Peyer's patch (tissue), 4 donors: Measurements from ENCODE around the gene ZBTB42. TPM values are rescaled to one million over a fixed set of nuclear protein-coding genes. Genes with fewer than 3 reads are reported as not detected.

Experiments
- DNase-seq, 3 donors: peaks; one replicate each; pipeline ENCODE4 v3.0.0-alpha.2; 2017 to 2019
- H3K27ac ChIP-seq, 4 donors: fragments of 200-600 bp; sonication (generic); one replicate each; pipeline ENCODE4 v1.5.1; 2016 to 2019
- H3K27me3 ChIP-seq, 2 donors: fragments of 200-600 bp; sonication (generic); one replicate each; pipeline ENCODE4 v1.5.1; 2019
- H3K36me3 ChIP-seq, 3 donors: fragments of 200-600 bp; sonication (generic); one replicate each; pipeline ENCODE4 v1.5.1; 2016 to 2019
- H3K4me1 ChIP-seq, 4 donors: fragments of 200-600 bp; sonication (generic); one replicate each; pipeline ENCODE4 v1.5.1; 2016 to 2019
- H3K4me3 ChIP-seq, 4 donors: fragments of 200-600 bp; sonication (generic); 1 replicate in 3 of 4; 2 replicates in 1 of 4; pipeline ENCODE4 v1.5.1; 2016 to 2019; ENCODE audit warnings: mild to moderate bottlenecking in 1 of 4
- H3K9me3 ChIP-seq, 4 donors: fragments of 200-600 bp; sonication (generic); one replicate each; pipeline ENCODE4 v1.5.1; 2016 to 2019; ENCODE audit warnings: mild to moderate bottlenecking in 1 of 4
- POLR2A ChIP-seq, 2 donors: fragments of 450-650 bp; IDR thresholded peaks; one replicate each; pipeline ENCODE4 v1.5.1; 2017; ENCODE audit warnings: antibody characterized with exemption in 2 of 2, mild to moderate bottlenecking in 2 of 2, moderate library complexity in 2 of 2
- total RNA-seq, 4 donors: library from RNA; depleted of rRNA; stranded (reverse); fragments of >200 nt; gene quantifications; one replicate each; pipeline ENCODE4 v1.1.0, GENCODE V29; 2016
- TF ChIP-seq, protein P1 (sequence below), 6 experiments: fragments of 450-650 bp in 4 of 6; fragments of 200-600 bp in 2 of 6; sonication (generic) in 1 of 6; IDR thresholded peaks; one replicate each; pipeline ENCODE4 v1.5.1; 2017 to 2019; ENCODE audit warnings: antibody characterized with exemption in 6 of 6, mild to moderate bottlenecking in 3 of 6, moderate library complexity in 1 of 6

ZBTB42 gene
- total RNA-seq, 4 donors from 2014 or later = 2.5 to 14.7 (median 10.9) TPM

DNA sequence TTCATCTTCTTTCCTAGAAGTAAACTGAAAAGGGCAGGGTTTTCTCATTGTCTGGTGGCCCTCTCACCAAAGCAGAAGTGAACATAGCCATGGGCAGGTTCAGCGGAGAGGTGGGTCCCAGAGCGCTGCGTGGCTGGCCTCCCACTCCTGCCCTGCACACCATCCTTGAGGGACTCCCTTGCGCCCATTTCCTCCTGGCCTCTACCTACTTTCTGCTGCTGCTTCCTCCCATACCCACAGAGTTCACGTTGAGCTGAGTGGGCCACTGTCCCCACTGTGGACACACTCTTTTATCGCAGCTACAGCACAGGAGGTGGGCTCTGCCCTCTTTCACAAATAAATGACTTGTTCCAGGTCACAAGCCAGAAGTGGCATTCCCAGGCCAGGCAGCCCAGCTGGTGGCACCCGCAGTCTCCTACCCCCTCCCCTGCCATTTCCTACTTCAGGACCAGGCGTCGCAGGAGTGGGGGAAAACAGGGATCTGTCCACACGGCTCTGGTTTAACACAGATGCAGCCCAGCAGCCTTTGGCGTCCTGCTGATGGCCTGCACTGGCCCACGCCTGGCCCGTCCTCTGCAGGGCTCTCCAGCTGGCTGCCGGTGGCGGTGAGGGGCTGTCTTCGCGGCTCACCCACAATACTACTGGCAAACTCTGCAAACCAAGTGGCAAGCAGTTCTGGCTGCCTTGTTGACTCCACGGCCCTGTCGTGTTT lies 43.1 kb upstream of the ZBTB42 start:
- Histone ChIP-seq H3K36me3 (peaks cover 0 to 67% (median 0%) of the 10 kb centered on the region in 3 donors), H3K4me3 (no peak overlapping the region)
- TF ChIP-seq POLR2A (IDR thresholded peaks at IDR 0.05) = no peak
- TF ChIP-seq, protein P1, sequence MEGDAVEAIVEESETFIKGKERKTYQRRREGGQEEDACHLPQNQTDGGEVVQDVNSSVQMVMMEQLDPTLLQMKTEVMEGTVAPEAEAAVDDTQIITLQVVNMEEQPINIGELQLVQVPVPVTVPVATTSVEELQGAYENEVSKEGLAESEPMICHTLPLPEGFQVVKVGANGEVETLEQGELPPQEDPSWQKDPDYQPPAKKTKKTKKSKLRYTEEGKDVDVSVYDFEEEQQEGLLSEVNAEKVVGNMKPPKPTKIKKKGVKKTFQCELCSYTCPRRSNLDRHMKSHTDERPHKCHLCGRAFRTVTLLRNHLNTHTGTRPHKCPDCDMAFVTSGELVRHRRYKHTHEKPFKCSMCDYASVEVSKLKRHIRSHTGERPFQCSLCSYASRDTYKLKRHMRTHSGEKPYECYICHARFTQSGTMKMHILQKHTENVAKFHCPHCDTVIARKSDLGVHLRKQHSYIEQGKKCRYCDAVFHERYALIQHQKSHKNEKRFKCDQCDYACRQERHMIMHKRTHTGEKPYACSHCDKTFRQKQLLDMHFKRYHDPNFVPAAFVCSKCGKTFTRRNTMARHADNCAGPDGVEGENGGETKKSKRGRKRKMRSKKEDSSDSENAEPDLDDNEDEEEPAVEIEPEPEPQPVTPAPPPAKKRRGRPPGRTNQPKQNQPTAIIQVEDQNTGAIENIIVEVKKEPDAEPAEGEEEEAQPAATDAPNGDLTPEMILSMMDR (IDR thresholded peaks at IDR 0.05) = no peak

DNA sequence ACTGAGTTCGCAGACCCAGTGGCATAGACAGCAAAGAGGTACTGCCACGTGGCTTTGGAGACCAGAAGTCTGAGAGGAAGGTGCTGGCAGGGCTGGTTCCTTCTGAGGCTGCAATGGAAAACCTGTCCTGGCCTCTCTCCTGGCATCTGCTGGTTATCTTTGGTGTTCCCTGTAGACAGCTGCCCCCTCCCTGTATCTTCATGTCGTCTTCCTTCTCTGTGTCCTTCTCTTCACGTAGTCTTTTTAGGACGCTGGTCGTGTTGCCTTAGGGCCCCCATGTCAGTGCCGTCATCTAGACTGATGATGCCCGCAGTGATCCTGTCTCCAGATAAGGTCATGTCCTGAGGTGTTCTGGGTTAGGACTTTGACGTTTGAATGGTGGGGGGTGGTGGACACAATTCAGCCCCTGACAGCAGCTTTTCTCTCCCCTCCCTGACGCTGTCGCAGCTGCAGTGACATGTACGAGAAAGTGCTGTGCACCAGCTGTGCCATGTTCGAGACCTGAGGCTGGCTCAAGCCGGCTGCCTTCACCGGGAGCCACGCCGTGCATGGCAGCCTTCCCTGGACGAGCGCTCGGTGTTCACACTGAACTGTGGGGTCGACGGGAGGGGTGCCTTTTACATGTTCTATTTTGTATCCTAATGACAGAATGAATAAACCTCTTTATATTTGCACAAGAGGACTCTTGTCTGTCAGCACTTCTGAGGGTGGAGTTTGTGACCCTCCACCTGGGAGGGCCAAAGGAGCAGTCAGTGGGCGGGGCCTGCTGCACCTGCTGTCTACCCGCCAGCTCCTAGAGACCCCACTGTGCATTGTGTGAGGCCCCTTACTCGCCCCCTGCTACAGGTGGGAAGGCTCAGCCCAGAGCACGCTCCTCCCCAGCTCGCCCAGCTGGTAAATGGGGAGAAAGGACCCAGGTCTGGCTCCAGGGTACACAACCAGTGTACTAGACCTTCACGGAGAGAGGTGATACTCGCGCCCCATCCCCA lies 41.6 kb upstream of the ZBTB42 start:
- DNase-seq = no peak
- Histone ChIP-seq H3K4me1 (peaks cover 0 to 18% (median 4%) of the 10 kb centered on the region in 4 donors), H3K36me3 (peaks cover 0 to 67% (median 0%) of the 10 kb centered on the region in 3 donors), H3K9me3 (no peaks in the 10 kb centered on the region), H3K27me3 (no peaks in the 10 kb centered on the region), H3K4me3 (no peak overlapping the region), H3K27ac (no peak overlapping the region)
- no peak for TF ChIP-seq POLR2A (IDR thresholded peaks at IDR 0.05)
- TF ChIP-seq, protein P1 (IDR thresholded peaks at IDR 0.05) = no peak

More for the DNA sequence above, 43.1 kb upstream of the ZBTB42 start:
- no peak overlapping the region for H3K27ac ChIP-seq
- peaks cover 0 to 25% (median 10%) of the 10 kb centered on the region in 4 donors for H3K4me1 ChIP-seq
- DNase-seq = no peak
- no peaks in the 10 kb centered on the region for H3K27me3 ChIP-seq
- H3K9me3 ChIP-seq = no peaks in the 10 kb centered on the region

GRCh38 chr14:104765517-104765916 lies 35.4 kb upstream of the ZBTB42 start:
- Histone ChIP-seq H3K4me3 (peak overlapping the region in 1 of 4 donors; percentile 11), H3K27me3 (no peaks in the 10 kb centered on the region), H3K9me3 (no peaks in the 10 kb centered on the region), H3K27ac (no peak overlapping the region), H3K4me1 (peaks cover 0 to 10% (median 2%) of the 10 kb centered on the region in 4 donors), H3K36me3 (peaks cover 0 to 19% (median 0%) of the 10 kb centered on the region in 3 donors)
- no peak for DNase-seq
- TF ChIP-seq, protein P1 (IDR thresholded peaks at IDR 0.05) = no peak
- no peak for TF ChIP-seq POLR2A (IDR thresholded peaks at IDR 0.05)

- no peak overlapping the region for H3K27ac ChIP-seq
- peaks cover 0 to 22% (median 0%) of the 10 kb centered on the region in 3 donors for H3K36me3 ChIP-seq
- H3K4me1 ChIP-seq = peaks cover 0 to 10% (median 2%) of the 10 kb centered on the region in 4 donors
- H3K9me3 ChIP-seq = no peaks in the 10 kb centered on the region
- TF ChIP-seq POLR2A (IDR thresholded peaks at IDR 0.05) = no peak
- TF ChIP-seq, protein P1 (IDR thresholded peaks at IDR 0.05) = no peak
- no peaks in the 10 kb centered on the region for H3K27me3 ChIP-seq
- DNase-seq = no peak
- H3K4me3 ChIP-seq = no peak overlapping the region
These were observed 34.5 kb upstream of the ZBTB42 start for GRCh38 chr14:104766256-104766862.
